HCT116 (cell line): ENCODE measurements around the gene TLCD5. TPM values are rescaled to one million over a fixed set of nuclear protein-coding genes. Genes with fewer than 3 reads are reported as not detected.

ENCODE experiments used
- ATAC-seq: fragments of 200-7000 bp; cut with Tn5 transposase; 2 replicates; pipeline ENCODE4 v1.9.1; 2020; ENCODE audit warnings: mild to moderate bottlenecking, moderate library complexity
- BruUV-seq: library from RNA; stranded (reverse); fragments of 400-500 nt; replicated peaks from 2 replicates; lab custom pipeline; 2021; lab: Mats Ljungman, UMichigan
- CTCF ChIA-PET: fragments of 300-600 bp; sonication (Branson Sonifier 250); formaldehyde crosslinking; loops from one replicate; lab custom pipeline; 2021; ENCODE audit warnings: antibody characterized with exemption; lab: Charles Lee
- POLR2A ChIA-PET: fragments of 300-600, 350-600 bp; sonication (Branson Sonifier 250); formaldehyde crosslinking; loops from one replicate; lab custom pipeline; 2021; ENCODE audit warnings: antibody characterized with exemption; lab: Charles Lee
- RAD21 ChIA-PET, 2 experiments: fragments of 300-600 bp; sonication (Branson Sonifier 250); formaldehyde crosslinking; loops; one replicate each; lab custom pipeline; 2023; ENCODE audit warnings: low total read pairs in 2 of 2; ENCODE audit not compliant: uncharacterized antibody in 2 of 2, unreplicated experiment in 2 of 2, low non-redundant PET in 1 of 2; lab: Charles Lee
- DNase-seq: peaks from one replicate; pipeline ENCODE4 v3.0.0-alpha.2; 2010; ENCODE audit warnings: low read depth, low spot score
- H2AFZ ChIP-seq: fragments of 200-600 bp; shearing (Covaris generic), sonication (generic); 2 replicates; pipeline ENCODE4 v1.6.1; 2017; ENCODE audit warnings: low read depth, mixed run types, mixed read lengths, antibody characterized with exemption, low read length; ENCODE audit not compliant: poor library complexity, severe bottlenecking
- H3K27ac ChIP-seq: 2 replicates; pipeline ENCODE4 v1.5.1; 2012; ENCODE audit warnings: low read depth, low read length
- H3K27me3 ChIP-seq: fragments of 200-600 bp; sonication (generic); 2 replicates; pipeline ENCODE4 v1.6.1; 2016; ENCODE audit warnings: mixed run types, low read length, mixed read lengths; ENCODE audit not compliant: insufficient read depth
- H3K36me3 ChIP-seq, 2 experiments: fragments of 200-500 bp in 1 of 2; fragments of 200-600 bp in 1 of 2; sonication (Bioruptor generic) in 1 of 2; sonication (generic) in 1 of 2; 2 replicates each; pipeline versions ENCODE4 v1.5.1 to v1.6.1; 2014 to 2016; ENCODE audit warnings: low read length in 2 of 2, inconsistent platforms in 1 of 2, mixed read lengths in 1 of 2, mixed run types in 1 of 2; ENCODE audit not compliant: insufficient read depth in 2 of 2, control insufficient read depth in 1 of 2
- H3K4me1 ChIP-seq, 2 experiments: fragments of 200-600 bp in 1 of 2; sonication (generic) in 1 of 2; 2 replicates each; pipeline versions ENCODE4 v1.5.1 to v1.6.1; 2012 to 2017; ENCODE audit warnings: low read length in 2 of 2, inconsistent platforms in 1 of 2, mild to moderate bottlenecking in 1 of 2, mixed read lengths in 1 of 2, mixed run types in 1 of 2, moderate library complexity in 1 of 2; ENCODE audit not compliant: insufficient read depth in 2 of 2, control insufficient read depth in 1 of 2
- H3K4me2 ChIP-seq: fragments of 200-600 bp; sonication (generic); 2 replicates; pipeline ENCODE4 v1.6.1; 2017; ENCODE audit warnings: mixed run types, low read length, mixed read lengths
- H3K4me3 ChIP-seq, 2 experiments: fragments of 200-600 bp in 1 of 2; sonication (generic) in 1 of 2; replicated peaks in 1 of 2; 2 replicates each; pipeline ENCODE4 v1.5.1; 2011 to 2016; ENCODE audit warnings: low read length in 2 of 2, control low read depth in 1 of 2, low read depth in 1 of 2, mild to moderate bottlenecking in 1 of 2, mixed read lengths in 1 of 2, mixed run types in 1 of 2
- H3K79me2 ChIP-seq: fragments of 200-600 bp; sonication (generic); 2 replicates; pipeline ENCODE4 v1.6.1; 2017; ENCODE audit warnings: mild to moderate bottlenecking, mixed run types, low read length, moderate library complexity, mixed read lengths; ENCODE audit not compliant: insufficient read depth
- H3K9ac ChIP-seq: fragments of 200-600 bp; sonication (generic); 2 replicates; pipeline ENCODE4 v1.6.1; 2016; ENCODE audit warnings: low read length, mixed read lengths
- H3K9me2 ChIP-seq: fragments of 200-600 bp; sonication (generic), shearing (Covaris generic); 2 replicates; pipeline ENCODE4 v1.6.1; 2017; ENCODE audit warnings: mixed run types, mild to moderate bottlenecking, moderate library complexity; ENCODE audit not compliant: insufficient read depth
- H3K9me3 ChIP-seq, 2 experiments: fragments of 200-500 bp in 1 of 2; fragments of 200-600 bp in 1 of 2; sonication (Bioruptor generic) in 1 of 2; sonication (generic) in 1 of 2; 2 replicates each; pipeline ENCODE4 v1.6.1; 2014 to 2017; ENCODE audit warnings: low read length in 2 of 2, mixed read lengths in 2 of 2, inconsistent platforms in 1 of 2, low read depth in 1 of 2, mild to moderate bottlenecking in 1 of 2, mixed run types in 1 of 2, moderate library complexity in 1 of 2; ENCODE audit not compliant: control insufficient read depth in 1 of 2, insufficient read depth in 1 of 2
- H4K20me1 ChIP-seq: fragments of 200-600 bp; sonication (generic), shearing (Covaris generic); 2 replicates; pipeline ENCODE4 v1.6.1; 2017; ENCODE audit warnings: mixed run types, mild to moderate bottlenecking, moderate library complexity; ENCODE audit not compliant: insufficient read depth
- ATF3 ChIP-seq: IDR thresholded peaks from 2 replicates; pipeline ENCODE4 v1.6.1; 2012
- CEBPB ChIP-seq: IDR thresholded peaks from 2 replicates; pipeline ENCODE4 v1.6.1; 2012; ENCODE audit warnings: low read depth
- EGR1 ChIP-seq: IDR thresholded peaks from 2 replicates; pipeline ENCODE4 v1.6.1; 2012; ENCODE audit warnings: low read depth
- EZH2 ChIP-seq: fragments of 200-600 bp; sonication (generic); IDR thresholded peaks from 2 replicates; pipeline ENCODE4 v1.6.1; 2017; ENCODE audit warnings: antibody characterized with exemption, mixed run types
- EZH2phosphoT487 ChIP-seq: fragments of 200-600 bp; IDR thresholded peaks from 2 replicates; pipeline ENCODE4 v1.6.1; 2018; ENCODE audit warnings: antibody characterized with exemption, borderline replicate concordance
- FOSL1 ChIP-seq: IDR thresholded peaks from 2 replicates; pipeline ENCODE4 v1.6.1; 2012; ENCODE audit warnings: low read depth
- JUND ChIP-seq: IDR thresholded peaks from 2 replicates; pipeline ENCODE4 v1.6.1; 2012
- MAX ChIP-seq: IDR thresholded peaks from 2 replicates; pipeline ENCODE4 v1.6.1; 2012
- POLR2A ChIP-seq: IDR thresholded peaks from 2 replicates; pipeline ENCODE4 v1.7.0; 2011; ENCODE audit warnings: borderline replicate concordance; ENCODE audit not compliant: insufficient read depth, insufficient read length; ENCODE audit errors: extremely low read depth
- POLR2AphosphoS5 ChIP-seq: IDR thresholded peaks from 2 replicates; pipeline ENCODE4 v1.6.1; 2011; ENCODE audit warnings: mild to moderate bottlenecking, low read depth, low read length, moderate library complexity
- REST ChIP-seq: IDR thresholded peaks from 2 replicates; pipeline ENCODE4 v1.6.1; 2012; ENCODE audit warnings: low read depth
- SP1 ChIP-seq: IDR thresholded peaks from 2 replicates; pipeline ENCODE4 v1.6.1; 2012; ENCODE audit warnings: low read depth
- SRF ChIP-seq: IDR thresholded peaks from 2 replicates; pipeline ENCODE4 v1.6.1; 2012; ENCODE audit warnings: low read depth
- TCF7L2 ChIP-seq: IDR thresholded peaks from 2 replicates; pipeline ENCODE4 v1.7.0; 2011; ENCODE audit warnings: borderline replicate concordance, inconsistent platforms; ENCODE audit not compliant: insufficient read depth, insufficient read length; ENCODE audit errors: extremely low read depth
- ZBTB33 ChIP-seq: IDR thresholded peaks from 2 replicates; pipeline ENCODE4 v1.6.1; 2011; ENCODE audit warnings: mild to moderate bottlenecking, low read length, moderate library complexity; ENCODE audit not compliant: insufficient replicate concordance; ENCODE audit errors: extremely low read depth
- ZFX ChIP-seq: fragments of 450-650 bp; IDR thresholded peaks from 2 replicates; pipeline ENCODE4 v1.6.1; 2017
- ZNF274 ChIP-seq: fragments of 200-500 bp; sonication (Bioruptor generic); IDR thresholded peaks from 2 replicates; pipeline ENCODE4 v1.6.1; 2014; ENCODE audit warnings: mild to moderate bottlenecking, low read depth, low read length, inconsistent platforms
- intact Hi-C: fragments of 100-400 bp; cut with micrococcal nuclease; formaldehyde crosslinking; loops from 2 replicates; pipeline ENCODE4 v1.10.0; 2022
- total RNA-seq: library from RNA; stranded (reverse); gene quantifications from one replicate; pipeline ENCODE4 v1.2.1, GENCODE V29; 2021; ENCODE audit not compliant: unreplicated experiment

TLCD5 gene
- total RNA-seq, 1 experiment from 2014 or later, result 9.1 TPM

- intact Hi-C loops, result no loop called here
- CTCF ChIA-PET, result no interaction called here
- H3K27me3 ChIP-seq, result no peaks in the 10 kb centered on the region
- H3K79me2 ChIP-seq, result peaks cover 97% of the 10 kb centered on the region
- no TSS peak for BruUV-seq
- no peak overlapping the region for H2AFZ ChIP-seq
- RAD21 ChIA-PET, result no interaction called here
- no peak overlapping the region for H3K27ac ChIP-seq
- no peaks in the 10 kb centered on the region for H3K9me2 ChIP-seq
- POLR2A ChIA-PET, result no interaction called here
- H4K20me1 ChIP-seq, result 0 out of 2 replicates have a peak, but pooled peaks cover 6% of the 10 kb centered on the region
- no peaks in the 10 kb centered on the region; a peak in 1 of 4 replicates for H3K36me3 ChIP-seq
- no peak for ATAC-seq
- H3K9me3 ChIP-seq, result no peaks in the 10 kb centered on the region
- peaks cover 6% of the 10 kb centered on the region in 2 experiments; a peak in 3 of 4 replicates for H3K4me1 ChIP-seq
- DNase-seq, result no peak
- no peak overlapping the region for H3K4me2 ChIP-seq
- TF ChIP-seq ATF3 (no peak), REST (no peak), MAX (no peak), POLR2AphosphoS5 (no peak), ZBTB33 (no peak), EGR1 (no peak), TCF7L2 (no peak), EZH2phosphoT487 (no peak), FOSL1 (no peak), JUND (no peak), SRF (no peak), POLR2A (no peak), ZFX (no peak), SP1 (no peak), ZNF274 (no peak), CEBPB (no peak), EZH2 (no peak)
- no peak overlapping the region for H3K9ac ChIP-seq
- no peak overlapping the region for H3K4me3 ChIP-seq
Measured at GRCh38 chr11:120358729-120359128, 33.6 kb downstream of the TLCD5 start.
